ENCODE measurements around the gene GHRL. TPM values are rescaled to one million over a fixed set of nuclear protein-coding genes. Genes with fewer than 3 reads are reported as not detected.

GHRL gene, protein sequence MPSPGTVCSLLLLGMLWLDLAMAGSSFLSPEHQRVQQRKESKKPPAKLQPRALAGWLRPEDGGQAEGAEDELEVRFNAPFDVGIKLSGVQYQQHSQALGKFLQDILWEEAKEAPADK
- total RNA-seq (under 1 TPM in 2 of 4 donors, not detected in 2; 0.54 to 0.71 TPM), polyA plus RNA-seq (1 to 10 TPM in 1 of 3 donors, not detected in 2; 1.5 TPM)

DNA sequence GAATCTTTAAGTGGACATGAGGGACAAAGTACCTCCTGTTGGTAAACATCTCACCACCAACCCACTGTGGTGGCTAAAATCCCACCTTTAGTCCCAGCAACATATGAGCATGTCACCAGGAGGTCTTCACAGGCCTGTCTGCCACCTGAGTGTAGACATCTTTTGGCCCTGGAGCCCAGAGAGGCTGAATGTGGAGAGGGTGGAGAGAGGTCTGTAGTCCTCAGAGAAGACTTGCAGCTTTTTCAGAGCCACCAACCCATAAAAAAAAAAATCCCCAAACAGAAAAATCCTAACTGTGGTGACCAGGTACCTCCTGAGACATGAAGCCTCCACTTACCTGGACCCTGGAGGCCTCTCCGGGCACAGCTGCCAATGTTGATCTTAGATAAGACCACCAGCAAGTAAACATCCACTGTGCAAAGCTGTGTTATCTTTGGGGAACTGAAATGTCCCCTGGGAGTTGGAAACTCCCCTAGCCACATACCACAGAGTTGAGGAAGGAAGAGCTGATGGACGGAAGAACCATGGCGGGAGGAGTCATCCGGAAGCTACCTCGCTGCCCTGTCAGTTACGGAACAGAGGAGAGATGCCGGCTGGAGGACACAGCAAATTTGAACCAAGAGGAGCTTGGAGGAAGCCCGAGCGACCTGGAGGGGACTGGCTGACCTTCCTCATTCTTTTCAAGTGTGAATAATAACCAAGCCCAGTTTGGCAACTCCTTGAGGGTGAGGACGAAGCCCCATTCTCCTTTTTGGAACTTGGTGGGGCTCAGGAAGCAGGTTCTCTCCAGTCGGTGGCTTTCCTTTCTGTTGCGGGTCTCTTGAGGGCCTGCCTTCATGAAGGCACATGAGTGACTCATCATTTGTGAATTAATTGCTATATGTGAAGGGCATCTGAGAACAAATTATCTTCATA, at the start of gene GHRL:
Gene GHRL (minus strand): TSS at position 443 of the 915 bp plus-strand sequence. CDS start 2,767 bp downstream, outside the sequence.
- H3K36me3 ChIP-seq, result peaks cover 0 to 18% (median 9%) of the 10 kb centered on the region in 4 donors
- no peak for DNase-seq
- intact Hi-C loops (cut with DNase I), result no loop called here
- H3K4me3 ChIP-seq, result no peak within 1 kb of the TSS
- H3K27me3 ChIP-seq, result no peaks in the 10 kb centered on the region
- H3K4me1 ChIP-seq, result no peaks in the 10 kb centered on the region
- H3K27ac ChIP-seq, result no peak within 1 kb of the TSS
- no peak for TF ChIP-seq POLR2AphosphoS5 (IDR thresholded peaks at IDR 0.05)
- no peak for TF ChIP-seq EP300 (IDR thresholded peaks at IDR 0.05)
- TF ChIP-seq POLR2A (IDR thresholded peaks at IDR 0.05), result no peak
- TF ChIP-seq, protein P1, sequence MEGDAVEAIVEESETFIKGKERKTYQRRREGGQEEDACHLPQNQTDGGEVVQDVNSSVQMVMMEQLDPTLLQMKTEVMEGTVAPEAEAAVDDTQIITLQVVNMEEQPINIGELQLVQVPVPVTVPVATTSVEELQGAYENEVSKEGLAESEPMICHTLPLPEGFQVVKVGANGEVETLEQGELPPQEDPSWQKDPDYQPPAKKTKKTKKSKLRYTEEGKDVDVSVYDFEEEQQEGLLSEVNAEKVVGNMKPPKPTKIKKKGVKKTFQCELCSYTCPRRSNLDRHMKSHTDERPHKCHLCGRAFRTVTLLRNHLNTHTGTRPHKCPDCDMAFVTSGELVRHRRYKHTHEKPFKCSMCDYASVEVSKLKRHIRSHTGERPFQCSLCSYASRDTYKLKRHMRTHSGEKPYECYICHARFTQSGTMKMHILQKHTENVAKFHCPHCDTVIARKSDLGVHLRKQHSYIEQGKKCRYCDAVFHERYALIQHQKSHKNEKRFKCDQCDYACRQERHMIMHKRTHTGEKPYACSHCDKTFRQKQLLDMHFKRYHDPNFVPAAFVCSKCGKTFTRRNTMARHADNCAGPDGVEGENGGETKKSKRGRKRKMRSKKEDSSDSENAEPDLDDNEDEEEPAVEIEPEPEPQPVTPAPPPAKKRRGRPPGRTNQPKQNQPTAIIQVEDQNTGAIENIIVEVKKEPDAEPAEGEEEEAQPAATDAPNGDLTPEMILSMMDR (IDR thresholded peaks at IDR 0.05), result no peak
- 41 to 82% methylated on average over 12 of the region's 12 CpGs for WGBS, 2 donors
- H3K9me3 ChIP-seq, result no peaks in the 10 kb centered on the region

DNA sequence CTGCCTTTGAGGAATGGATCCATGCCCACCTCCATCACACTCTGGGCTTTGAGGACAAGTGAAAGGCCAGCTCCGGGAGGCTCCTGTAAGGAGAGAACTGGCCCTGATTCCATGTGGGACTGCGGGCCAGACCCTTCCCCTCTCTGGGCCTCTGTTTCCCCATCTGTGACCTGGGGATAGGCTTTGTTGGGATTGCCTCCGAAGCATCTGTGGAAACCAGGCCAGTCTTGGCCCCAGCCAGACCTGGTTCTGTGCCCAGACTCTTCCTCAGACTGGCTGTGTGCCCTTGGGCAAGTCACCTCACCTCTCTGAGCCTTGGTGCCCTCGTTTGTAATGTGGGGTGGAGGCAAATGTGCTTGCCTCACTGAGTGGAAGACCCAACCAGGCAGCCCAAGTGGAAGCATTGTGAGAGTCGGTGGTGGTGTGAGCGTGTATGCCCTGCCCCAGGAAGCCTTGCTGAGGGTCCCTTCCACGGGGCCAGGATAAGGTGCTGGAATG, 49.2 kb upstream of the GHRL start:
- Histone ChIP-seq H3K27ac (no peak overlapping the region), H3K27me3 (peaks cover 0 to 9% (median 0%) of the 10 kb centered on the region in 3 donors), H3K9me3 (no peaks in the 10 kb centered on the region), H3K4me3 (no peak overlapping the region), H3K36me3 (no peaks in the 10 kb centered on the region), H3K4me1 (no peaks in the 10 kb centered on the region)
- TF ChIP-seq, protein P1 (IDR thresholded peaks at IDR 0.05), result no peak
- TF ChIP-seq POLR2AphosphoS5 (IDR thresholded peaks at IDR 0.05), result no peak
- TF ChIP-seq EP300 (IDR thresholded peaks at IDR 0.05), result no peak
- TF ChIP-seq POLR2A (IDR thresholded peaks at IDR 0.05), result no peak
- no peak for DNase-seq
- WGBS, 2 donors, result 73 to 83% methylated on average over 7 of the region's 7 CpGs
- intact Hi-C loops (cut with DNase I), result no loop called here

DNA sequence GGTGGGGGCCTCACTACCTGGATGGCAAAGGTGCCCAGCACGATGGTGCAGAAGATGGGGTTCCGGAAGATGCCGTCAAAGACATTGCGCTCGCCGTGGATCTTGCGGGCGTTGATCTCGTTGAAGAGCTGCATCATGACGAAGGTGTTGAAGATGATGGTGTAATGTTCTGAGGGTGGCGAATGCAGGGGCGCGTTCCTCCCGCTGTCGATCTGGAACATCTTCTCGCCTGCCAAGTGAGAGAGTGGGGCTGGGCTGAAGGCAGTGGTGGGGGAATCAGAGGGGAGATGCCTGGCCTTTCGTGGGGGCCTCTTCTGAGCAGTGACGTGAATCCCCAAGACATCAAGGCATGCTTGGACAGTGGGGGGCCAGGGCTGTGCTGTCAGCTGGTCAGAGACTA, 47.7 kb upstream of the GHRL start:
- no peak for DNase-seq
- no peak for TF ChIP-seq POLR2AphosphoS5 (IDR thresholded peaks at IDR 0.05)
- TF ChIP-seq, protein P1 (IDR thresholded peaks at IDR 0.05), result no peak
- TF ChIP-seq POLR2A (IDR thresholded peaks at IDR 0.05), result no peak
- no peak for TF ChIP-seq EP300 (IDR thresholded peaks at IDR 0.05)
- Histone ChIP-seq H3K27me3 (peaks cover 0 to 20% (median 0%) of the 10 kb centered on the region in 3 donors), H3K4me3 (no peak overlapping the region), H3K9me3 (no peaks in the 10 kb centered on the region), H3K27ac (no peak overlapping the region), H3K36me3 (no peaks in the 10 kb centered on the region), H3K4me1 (no peaks in the 10 kb centered on the region)
- WGBS, 2 donors, result 89 to 92% methylated on average over 18 of the region's 18 CpGs
- intact Hi-C loops (cut with DNase I), result no loop called here

DNA sequence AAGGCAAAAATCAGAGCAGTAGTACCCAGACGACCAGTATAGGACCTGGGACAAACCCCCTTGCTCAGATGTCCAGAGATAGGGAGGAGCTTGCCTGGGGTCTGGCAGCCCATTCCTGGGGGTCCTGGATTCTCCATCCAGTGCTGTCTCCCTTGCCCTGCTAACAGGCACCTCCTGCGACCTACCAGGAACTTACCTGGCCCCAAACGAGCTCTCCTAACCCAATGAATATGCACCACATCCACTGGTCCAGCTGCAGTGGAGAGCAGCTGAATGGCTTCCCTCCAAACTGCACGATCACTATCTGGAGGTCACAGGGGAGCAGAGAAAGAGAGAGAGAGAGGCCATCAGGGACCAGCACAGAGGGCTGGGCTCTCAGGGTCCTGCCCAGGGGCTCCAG, 47.3 kb upstream of the GHRL start:
- Histone ChIP-seq H3K9me3 (no peaks in the 10 kb centered on the region), H3K27me3 (peaks cover 0 to 20% (median 0%) of the 10 kb centered on the region in 3 donors), H3K36me3 (no peaks in the 10 kb centered on the region), H3K4me1 (no peaks in the 10 kb centered on the region), H3K27ac (no peak overlapping the region), H3K4me3 (no peak overlapping the region)
- DNase-seq, result no peak
- TF ChIP-seq EP300 (IDR thresholded peaks at IDR 0.05) (no peak), POLR2A (IDR thresholded peaks at IDR 0.05) (no peak), POLR2AphosphoS5 (IDR thresholded peaks at IDR 0.05) (no peak)
- TF ChIP-seq, protein P1 (IDR thresholded peaks at IDR 0.05), result no peak
- intact Hi-C loops (cut with DNase I), result no loop called here
- WGBS, 2 donors, result 35 to 70% methylated on average over 4 of the region's 4 CpGs

Measured in sigmoid colon (tissue), 7 donors.